CD4-positive, CD25-positive, alpha-beta regulatory T cell (primary cell): Measurements from ENCODE around the gene TYW3. TPM values are rescaled to one million over a fixed set of nuclear protein-coding genes. Genes with fewer than 3 reads are reported as not detected.
"Not testable (repeated sequence)": the region's sequence is repeated elsewhere in the genome, so short reads cannot be mapped to it uniquely, and the experiment has no call there.

Source experiments
- ATAC-seq, 2 donors: fragments of 150-1000 bp; cut with Tn5 transposase; one replicate each; pipeline ENCODE4 v1.10.0; 2021; ENCODE audit warnings: low read depth in 2 of 2, moderate number of reproducible peaks in 2 of 2, moderate library complexity in 1 of 2
- DNase-seq, 3 donors: peaks; one replicate each; pipeline versions ENCODE4 v3.0.0 to v3.0.0-alpha.2; 2012 to 2022; ENCODE audit warnings: mixed read lengths in 1 of 3
- H3K27ac ChIP-seq: one replicate; pipeline ENCODE4 v1.7.0; 2013; ENCODE audit warnings: mild to moderate bottlenecking, low read length; ENCODE audit not compliant: insufficient read depth, poor library complexity, severe bottlenecking
- H3K27me3 ChIP-seq: one replicate; pipeline ENCODE4 v1.7.0; 2013; ENCODE audit warnings: low read length; ENCODE audit not compliant: control insufficient read depth, insufficient read depth
- H3K36me3 ChIP-seq: one replicate; pipeline ENCODE4 v1.7.0; 2013; ENCODE audit warnings: mild to moderate bottlenecking, low read length, moderate library complexity; ENCODE audit not compliant: control insufficient read depth, insufficient read depth
- H3K4me1 ChIP-seq: 2 replicates; pipeline ENCODE4 v1.7.0; 2013; ENCODE audit warnings: mild to moderate bottlenecking, low read length; ENCODE audit not compliant: insufficient read depth, control insufficient read depth, poor library complexity, severe bottlenecking
- H3K4me3 ChIP-seq: one replicate; pipeline ENCODE4 v1.7.0; 2013; ENCODE audit warnings: low read depth, mild to moderate bottlenecking, low read length, moderate library complexity
- H3K9me3 ChIP-seq, 2 experiments: 1 replicate in 1 of 2; 2 replicates in 1 of 2; pipeline ENCODE4 v1.7.0; 2013; ENCODE audit warnings: low read length in 2 of 2, mild to moderate bottlenecking in 1 of 2, moderate library complexity in 1 of 2; ENCODE audit not compliant: control insufficient read depth in 2 of 2
- H3K27ac Mint-ChIP-seq, 3 donors: one replicate each; pipeline ENCODE4 v1.8.0; 2020 to 2022; ENCODE audit warnings: mild to moderate bottlenecking in 3 of 3, mixed read lengths in 3 of 3, moderate library complexity in 2 of 3
- H3K27me3 Mint-ChIP-seq: one replicate; pipeline ENCODE4 v1.8.0; 2022; ENCODE audit warnings: mild to moderate bottlenecking, mixed read lengths
- H3K36me3 Mint-ChIP-seq: one replicate; pipeline ENCODE4 v1.8.0; 2020; ENCODE audit warnings: mixed read lengths
- H3K4me1 Mint-ChIP-seq, 4 donors: one replicate each; pipeline ENCODE4 v1.8.0; 2020 to 2022; ENCODE audit warnings: mixed read lengths in 4 of 4, mild to moderate bottlenecking in 1 of 4
- H3K4me3 Mint-ChIP-seq, 4 donors: one replicate each; pipeline ENCODE4 v1.8.0; 2020 to 2022; ENCODE audit warnings: mild to moderate bottlenecking in 4 of 4, mixed read lengths in 4 of 4, moderate library complexity in 3 of 4
- H3K9me3 Mint-ChIP-seq, 7 donors: one replicate each; pipeline ENCODE4 v1.8.0; 2020 to 2022; ENCODE audit warnings: mixed read lengths in 7 of 7, mild to moderate bottlenecking in 3 of 7, moderate library complexity in 2 of 7
- polyA plus RNA-seq, 4 donors: library from polyadenylated mRNA; unstranded; fragments of 300-500 nt; fragmentation: Illumina TruSeq; gene quantifications; one replicate each; pipeline ENCODE4 v1.2.3, GENCODE V29; 2021
- total RNA-seq: library from RNA; stranded (reverse); gene quantifications from one replicate; pipeline ENCODE4 v1.2.3, GENCODE V29; 2022

Gene TYW3
- total and polyA plus RNA-seq, 5 donors from 2014 or later: 6.1 to 11.4 (median 9.7) TPM

GRCh38 chr1:74753104-74753503 lies 20.2 kb downstream of the TYW3 start:
- no peak overlapping the region for H3K27ac Mint-ChIP-seq
- no peaks in the 10 kb centered on the region for H3K27me3 ChIP-seq
- no peak overlapping the region for H3K27ac ChIP-seq
- H3K4me3 Mint-ChIP-seq: no peak overlapping the region
- no peak overlapping the region for H3K4me3 ChIP-seq
- H3K36me3 Mint-ChIP-seq: peaks cover 77% of the 10 kb centered on the region
- H3K4me1 ChIP-seq: no peaks in the 10 kb centered on the region
- ATAC-seq (no peak), DNase-seq (no peak)
- H3K9me3 ChIP-seq: no peaks in the 10 kb centered on the region
- peaks cover 0 to 3% (median 1%) of the 10 kb centered on the region in 4 donors for H3K4me1 Mint-ChIP-seq
- peaks cover 75% of the 10 kb centered on the region for H3K36me3 ChIP-seq
- H3K27me3 Mint-ChIP-seq: no peaks in the 10 kb centered on the region
- H3K9me3 Mint-ChIP-seq: peaks cover 0 to 13% (median 6%) of the 10 kb centered on the region in 7 donors

- no peak for ATAC-seq
- Mint-ChIP-seq H3K4me3 (no peak overlapping the region), H3K27ac (no peak overlapping the region), H3K36me3 (peaks cover 81% of the 10 kb centered on the region), H3K4me1 (peaks cover 0 to 4% (median 3%) of the 10 kb centered on the region in 4 donors), H3K9me3 (peaks cover 0 to 13% (median 6%) of the 10 kb centered on the region in 7 donors), H3K27me3 (no peaks in the 10 kb centered on the region)
- no peaks in the 10 kb centered on the region for H3K27me3 ChIP-seq
- no peaks in the 10 kb centered on the region for H3K4me1 ChIP-seq
- no peak overlapping the region for H3K27ac ChIP-seq
- H3K9me3 ChIP-seq: no peaks in the 10 kb centered on the region
- no peak for DNase-seq
- peaks cover 66% of the 10 kb centered on the region for H3K36me3 ChIP-seq
- no peak overlapping the region for H3K4me3 ChIP-seq
These were observed 22.5 kb downstream of the TYW3 start for GRCh38 chr1:74755475-74755874.

GRCh38 chr1:74756650-74757049 lies 23.7 kb downstream of the TYW3 start:
- ATAC-seq, H3K4me3 Mint-ChIP-seq, H3K4me1 Mint-ChIP-seq, H3K4me3 ChIP-seq, H3K27me3 Mint-ChIP-seq, H3K27me3 ChIP-seq, H3K9me3 ChIP-seq, H3K4me1 ChIP-seq, H3K27ac ChIP-seq, H3K27ac Mint-ChIP-seq, DNase-seq: not testable (repeated sequence)
- peaks cover 80% of the 10 kb centered on the region for H3K36me3 Mint-ChIP-seq
- H3K36me3 ChIP-seq: peaks cover 62% of the 10 kb centered on the region
- H3K9me3 Mint-ChIP-seq: peaks cover 0 to 13% (median 6%) of the 10 kb centered on the region in 7 donors

GRCh38 chr1:74763807-74764206 lies 30.9 kb downstream of the TYW3 start:
- H3K4me3 Mint-ChIP-seq: no peak overlapping the region
- H3K27ac ChIP-seq: no peak overlapping the region
- peak overlapping the region in 2 of 3 donors; percentile 5 to 15 for H3K27ac Mint-ChIP-seq
- no peaks in the 10 kb centered on the region for H3K27me3 Mint-ChIP-seq
- peak in 1 of 3 donors; percentile 39 for DNase-seq
- H3K9me3 Mint-ChIP-seq: no peaks in the 10 kb centered on the region
- H3K4me1 Mint-ChIP-seq: peaks cover 4 to 11% (median 9%) of the 10 kb centered on the region in 4 donors
- H3K4me1 ChIP-seq: no peaks in the 10 kb centered on the region
- peaks cover 33% of the 10 kb centered on the region for H3K36me3 Mint-ChIP-seq
- peak; percentile 44 to 58 for ATAC-seq
- H3K36me3 ChIP-seq: peaks cover 24% of the 10 kb centered on the region
- H3K4me3 ChIP-seq: no peak overlapping the region
- no peaks in the 10 kb centered on the region for H3K9me3 ChIP-seq
- no peaks in the 10 kb centered on the region for H3K27me3 ChIP-seq

GRCh38 chr1:74766579-74766978 lies 33.6 kb downstream of the TYW3 start:
- H3K27me3 ChIP-seq: no peaks in the 10 kb centered on the region
- Mint-ChIP-seq H3K36me3 (peaks cover 19% of the 10 kb centered on the region), H3K27me3 (no peaks in the 10 kb centered on the region), H3K4me3 (no peak overlapping the region), H3K27ac (no peak overlapping the region), H3K4me1 (peaks cover 2 to 8% (median 2%) of the 10 kb centered on the region in 4 donors), H3K9me3 (no peaks in the 10 kb centered on the region)
- H3K27ac ChIP-seq: no peak overlapping the region
- no peaks in the 10 kb centered on the region for H3K9me3 ChIP-seq
- DNase-seq (no peak), ATAC-seq (no peak)
- no peak overlapping the region for H3K4me3 ChIP-seq
- no peaks in the 10 kb centered on the region for H3K4me1 ChIP-seq
- peaks cover 15% of the 10 kb centered on the region for H3K36me3 ChIP-seq

DNA sequence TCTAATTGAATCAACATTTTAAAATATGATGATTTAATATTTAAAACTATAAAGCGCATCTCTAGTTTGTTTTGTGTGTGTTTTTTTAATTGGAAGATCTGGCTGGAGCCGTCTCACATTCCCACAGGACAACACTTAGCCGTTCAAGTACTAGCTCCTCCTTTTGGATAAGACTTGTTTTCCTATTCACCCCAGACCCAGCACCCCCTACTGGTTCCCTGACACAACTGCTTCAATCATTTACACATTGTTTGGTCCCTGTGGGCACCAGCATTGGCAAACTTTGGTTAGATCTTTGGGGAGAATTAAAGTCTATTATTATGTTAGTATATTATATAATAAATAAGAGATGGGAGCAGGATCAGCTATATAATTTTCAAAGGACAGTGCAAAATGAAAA lies 34.5 kb downstream of the TYW3 start:
- no peak for ATAC-seq
- H3K4me1 Mint-ChIP-seq: peaks cover 0 to 6% (median 2%) of the 10 kb centered on the region in 4 donors
- H3K27ac Mint-ChIP-seq: peak overlapping the region in 1 of 3 donors; percentile 32
- Histone ChIP-seq H3K4me1 (no peaks in the 10 kb centered on the region), H3K27ac (no peak overlapping the region), H3K36me3 (peaks cover 11% of the 10 kb centered on the region), H3K9me3 (no peaks in the 10 kb centered on the region), H3K27me3 (no peaks in the 10 kb centered on the region), H3K4me3 (no peak overlapping the region)
- H3K4me3 Mint-ChIP-seq: no peak overlapping the region
- H3K9me3 Mint-ChIP-seq: no peaks in the 10 kb centered on the region
- DNase-seq: peak in 1 of 3 donors; percentile 15
- H3K27me3 Mint-ChIP-seq: no peaks in the 10 kb centered on the region
- H3K36me3 Mint-ChIP-seq: peaks cover 12% of the 10 kb centered on the region

GRCh38 chr1:74771913-74772515 lies 39.1 kb downstream of the TYW3 start:
- Histone ChIP-seq H3K9me3 (no peaks in the 10 kb centered on the region), H3K36me3 (no peaks in the 10 kb centered on the region), H3K4me1 (no peaks in the 10 kb centered on the region), H3K27me3 (no peaks in the 10 kb centered on the region), H3K27ac (no peak overlapping the region), H3K4me3 (no peak overlapping the region)
- Mint-ChIP-seq H3K4me1 (peaks cover 0 to 2% (median 0%) of the 10 kb centered on the region in 4 donors), H3K9me3 (no peaks in the 10 kb centered on the region), H3K27ac (no peak overlapping the region), H3K36me3 (no peaks in the 10 kb centered on the region), H3K27me3 (peaks cover 12% of the 10 kb centered on the region), H3K4me3 (no peak overlapping the region)
- ATAC-seq: peak; percentile 44 to 61
- peak in 2 of 3 donors; percentile 11 to 51 for DNase-seq

DNA sequence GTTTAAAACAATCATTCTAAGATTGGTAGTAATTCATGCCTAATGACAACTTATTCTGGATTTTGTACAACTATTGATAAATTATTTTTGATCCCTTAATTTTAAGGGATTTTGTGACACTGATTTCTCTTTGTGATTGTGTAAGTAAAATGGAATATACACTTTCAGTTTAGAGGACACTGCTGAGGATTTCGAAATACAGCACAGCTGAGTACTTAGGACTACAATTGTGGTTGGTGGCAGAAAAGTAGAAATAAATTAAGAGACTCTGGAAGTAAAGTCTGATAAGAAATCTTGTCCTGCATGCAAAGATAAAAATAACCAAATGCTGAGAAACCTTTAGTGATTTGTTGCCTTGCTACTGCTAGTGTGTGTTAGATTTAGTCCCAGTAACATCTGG lies 40.0 kb downstream of the TYW3 start:
- DNase-seq: no peak
- Mint-ChIP-seq H3K4me1 (peaks cover 0 to 2% (median 0%) of the 10 kb centered on the region in 4 donors), H3K27ac (no peak overlapping the region), H3K9me3 (no peaks in the 10 kb centered on the region), H3K36me3 (no peaks in the 10 kb centered on the region), H3K4me3 (no peak overlapping the region), H3K27me3 (peaks cover 12% of the 10 kb centered on the region)
- no peaks in the 10 kb centered on the region for H3K27me3 ChIP-seq
- no peaks in the 10 kb centered on the region for H3K9me3 ChIP-seq
- ATAC-seq: no peak
- no peak overlapping the region for H3K27ac ChIP-seq
- no peak overlapping the region for H3K4me3 ChIP-seq
- no peaks in the 10 kb centered on the region for H3K4me1 ChIP-seq
- H3K36me3 ChIP-seq: no peaks in the 10 kb centered on the region
